HEK293T (cell line): ENCODE measurements around the gene PHYKPL.

Experiments used
- CTCF ChIA-PET: fragments of 350-600 bp; formaldehyde crosslinking; extraction: SDS; loops from one replicate; lab custom pipeline; 2021; ENCODE audit warnings: antibody characterized with exemption, inconsistent platforms; lab: Yijun Ruan, JAX
- POLR2A ChIA-PET: fragments of 350-600 bp; formaldehyde crosslinking; extraction: SDS; loops from one replicate; lab custom pipeline; 2020; ENCODE audit warnings: antibody characterized with exemption, inconsistent platforms; lab: Yijun Ruan, JAX
- DNase-seq: peaks from one replicate; pipeline ENCODE4 v3.0.0; 2012; ENCODE audit warnings: mixed read lengths; ENCODE audit errors: extremely low spot score
- ARNT ChIP-seq: fragments of 450-650 bp; IDR thresholded peaks from 2 replicates; pipeline ENCODE4 v1.6.1; 2017; ENCODE audit warnings: mild to moderate bottlenecking
- BHLHE40 ChIP-seq: fragments of 450-650 bp; IDR thresholded peaks from 2 replicates; pipeline ENCODE4 v1.6.1; 2016; ENCODE audit warnings: mild to moderate bottlenecking, moderate library complexity, borderline replicate concordance
- CTBP1 ChIP-seq: fragments of 450-650 bp; IDR thresholded peaks from 2 replicates; pipeline ENCODE4 v1.6.1; 2016; ENCODE audit warnings: borderline replicate concordance
- ELF4 ChIP-seq: fragments of 450-650 bp; IDR thresholded peaks from 2 replicates; pipeline ENCODE4 v1.6.1; 2017; ENCODE audit warnings: antibody characterized with exemption
- FOXA1 ChIP-seq: fragments of 450-650 bp; IDR thresholded peaks from 2 replicates; pipeline ENCODE4 v1.6.1; 2016; ENCODE audit warnings: mild to moderate bottlenecking
- FOXK2 ChIP-seq: fragments of 450-650 bp; IDR thresholded peaks from 2 replicates; pipeline ENCODE4 v1.6.1; 2016; ENCODE audit warnings: mild to moderate bottlenecking
- FOXM1 ChIP-seq: fragments of 450-650 bp; IDR thresholded peaks from 2 replicates; pipeline ENCODE4 v1.6.1; 2017; ENCODE audit warnings: mild to moderate bottlenecking, borderline replicate concordance
- HDGF ChIP-seq: fragments of 450-650 bp; IDR thresholded peaks from 2 replicates; pipeline ENCODE4 v1.6.1; 2017; ENCODE audit warnings: antibody characterized with exemption, borderline replicate concordance
- L3MBTL2 ChIP-seq: fragments of 450-650 bp; conservative IDR thresholded peaks from 2 replicates; pipeline ENCODE4 v1.6.1; 2016; ENCODE audit warnings: mild to moderate bottlenecking
- LEF1 ChIP-seq: fragments of 450-650 bp; IDR thresholded peaks from 2 replicates; pipeline ENCODE4 v1.6.1; 2017; ENCODE audit warnings: mild to moderate bottlenecking, borderline replicate concordance
- NFRKB ChIP-seq: fragments of 450-650 bp; IDR thresholded peaks from 2 replicates; pipeline ENCODE4 v1.6.1; 2016; ENCODE audit warnings: mild to moderate bottlenecking, moderate library complexity
- PKNOX1 ChIP-seq: fragments of 450-650 bp; IDR thresholded peaks from 2 replicates; pipeline ENCODE4 v1.6.1; 2016
- SP1 ChIP-seq: fragments of 450-650 bp; IDR thresholded peaks from 2 replicates; pipeline ENCODE4 v1.6.1; 2017
- SUZ12 ChIP-seq: fragments of 450-650 bp; IDR thresholded peaks from 2 replicates; pipeline ENCODE4 v1.6.1; 2016; ENCODE audit warnings: mild to moderate bottlenecking
- TARDBP ChIP-seq: fragments of 450-650 bp; IDR thresholded peaks from 2 replicates; pipeline ENCODE4 v1.6.1; 2016
- ZNF384 ChIP-seq: fragments of 450-650 bp; IDR thresholded peaks from 2 replicates; pipeline ENCODE4 v1.6.1; 2016

The PHYKPL gene

GRCh38 chr5:178228609-178229008 lies 4.0 kb downstream of the PHYKPL start:
- ChIA-PET POLR2A (no interaction called here), CTCF (interaction anchor here (0.5 kb wide), 1 partner anchor 32 kb away, joined by 3 read pairs; no protein-coding TSS in a partner anchor)
- DNase-seq, result no peak
- no peak for TF ChIP-seq ZNF384
- TF ChIP-seq TARDBP, result no peak
- no peak for TF ChIP-seq LEF1
- TF ChIP-seq SUZ12, result no peak
- TF ChIP-seq L3MBTL2, result no peak
- no peak for TF ChIP-seq PKNOX1
- TF ChIP-seq ELF4, result no peak
- no peak for TF ChIP-seq HDGF
- no peak for TF ChIP-seq FOXK2
- no peak for TF ChIP-seq CTBP1
- no peak for TF ChIP-seq BHLHE40
- no peak for TF ChIP-seq SP1
- no peak for TF ChIP-seq NFRKB
- no peak for TF ChIP-seq ARNT
- TF ChIP-seq FOXA1, result no peak
- no peak for TF ChIP-seq FOXM1

GRCh38 chr5:178227929-178228328 lies 4.7 kb downstream of the PHYKPL start:
- POLR2A ChIA-PET, result interaction anchor here (2.6 kb wide), 1 partner anchor 24 kb away, joined by 8 read pairs; the partner anchor contains the start of gene HNRNPAB
- DNase-seq, result no peak
- no peak for TF ChIP-seq PKNOX1
- TF ChIP-seq L3MBTL2, result no peak
- no peak for TF ChIP-seq ARNT
- TF ChIP-seq FOXM1, result no peak
- TF ChIP-seq SUZ12, result no peak
- TF ChIP-seq LEF1, result no peak
- TF ChIP-seq FOXA1, result no peak
- no peak for TF ChIP-seq CTBP1
- TF ChIP-seq NFRKB, result no peak
- TF ChIP-seq BHLHE40, result no peak
- no peak for TF ChIP-seq TARDBP
- no peak for TF ChIP-seq HDGF
- TF ChIP-seq FOXK2, result no peak
- no peak for TF ChIP-seq ZNF384
- CTCF ChIA-PET, result no interaction called here

DNA sequence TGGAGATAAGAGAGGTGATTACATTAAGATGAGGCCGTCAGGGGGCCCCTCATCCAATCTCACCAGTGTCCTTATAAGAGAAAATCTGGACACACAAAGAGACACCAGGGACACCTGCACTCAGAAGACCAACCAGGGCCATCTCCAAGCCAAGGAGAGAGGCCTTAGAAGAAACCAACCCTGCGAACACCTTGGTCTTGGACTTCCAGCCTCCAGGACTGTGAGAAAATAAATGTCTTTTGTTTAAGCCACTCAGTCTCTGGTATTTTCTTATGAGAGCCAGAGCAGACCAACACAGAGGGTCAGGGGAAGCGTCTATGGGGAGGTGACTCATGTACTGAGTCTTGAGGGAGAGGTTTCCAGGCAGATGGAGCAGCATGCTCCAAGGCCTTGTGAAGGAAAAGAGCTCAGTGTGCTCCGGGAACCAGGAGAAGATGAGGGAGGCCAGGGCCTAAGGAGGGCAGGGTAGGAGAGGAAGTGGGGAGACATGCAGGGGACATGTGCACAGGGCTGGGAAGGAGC lies 5.4 kb downstream of the PHYKPL start:
- POLR2A ChIA-PET, result interaction anchor here (2.6 kb wide), 1 partner anchor 23 kb away, joined by 8 read pairs; the partner anchor contains the start of gene HNRNPAB
- CTCF ChIA-PET, result no interaction called here
- no peak for DNase-seq
- no peak for TF ChIP-seq SP1
- TF ChIP-seq CTBP1, result no peak
- TF ChIP-seq NFRKB, result no peak
- TF ChIP-seq HDGF, result no peak
- no peak for TF ChIP-seq ZNF384
- TF ChIP-seq FOXA1, result no peak
- no peak for TF ChIP-seq BHLHE40
- TF ChIP-seq TARDBP, result no peak
- TF ChIP-seq L3MBTL2, result no peak
- no peak for TF ChIP-seq FOXK2
- no peak for TF ChIP-seq PKNOX1
- TF ChIP-seq FOXM1, result no peak
- no peak for TF ChIP-seq ARNT
- no peak for TF ChIP-seq SUZ12
- TF ChIP-seq ELF4, result no peak
- no peak for TF ChIP-seq LEF1

- TF ChIP-seq HDGF (no peak), NFRKB (no peak), L3MBTL2 (no peak), ELF4 (no peak)
- no peak for DNase-seq
- CTCF ChIA-PET, result no interaction called here
- POLR2A ChIA-PET, result interaction anchor here (1.0 to 2.6 kb wide), 2 partner anchors 19 to 21 kb away, joined by 5 to 8 read pairs; partner anchors contain the start of gene HNRNPAB
These were observed 7.4 kb downstream of the PHYKPL start for GRCh38 chr5:178225174-178225573.

- DNase-seq, result no peak
- ChIA-PET CTCF (no interaction called here), POLR2A (interaction anchor here (1.0 kb wide), 1 partner anchor 18 kb away, joined by 5 read pairs; no protein-coding TSS in a partner anchor)
- TF ChIP-seq FOXM1, result no peak
- no peak for TF ChIP-seq FOXK2
- TF ChIP-seq ELF4, result no peak
- no peak for TF ChIP-seq L3MBTL2
- TF ChIP-seq SUZ12, result no peak
These were observed 8.2 kb downstream of the PHYKPL start for GRCh38 chr5:178224403-178224802.

- DNase-seq, result no peak
- TF ChIP-seq BHLHE40 (no peak), TARDBP (no peak), L3MBTL2 (no peak), HDGF (no peak), FOXK2 (no peak), NFRKB (no peak), LEF1 (no peak), FOXM1 (no peak), PKNOX1 (no peak)
- ChIA-PET CTCF (no interaction called here), POLR2A (no interaction called here)
These were observed 8.7 kb downstream of the PHYKPL start for GRCh38 chr5:178223828-178224335.
